NCI-H1105 treated with DMSO at 0.1 percent for 48 hours (cell line): ENCODE measurements around the gene CIPC.

Experiments used
- DNase-seq: peaks from one replicate; lab custom pipeline; 2025; lab: John Stamatoyannopoulos, UW

Gene CIPC

GRCh38 chr14:77103475-77103874 is 5.4 kb downstream of the CIPC start:
- no peak for DNase-seq

GRCh38 chr14:77103951-77104350 is 5.9 kb downstream of the CIPC start:
- DNase-seq = no peak

- DNase-seq = no peak
Measured at GRCh38 chr14:77104393-77104792, 6.3 kb downstream of the CIPC start.

GRCh38 chr14:77105145-77105939 is 7.3 kb downstream of the CIPC start:
- no peak for DNase-seq

GRCh38 chr14:77106666-77107065 is 8.6 kb downstream of the CIPC start:
- no peak for DNase-seq

- no peak for DNase-seq
Measured at GRCh38 chr14:77107228-77107627, 9.2 kb downstream of the CIPC start.

- DNase-seq = no peak
Measured at GRCh38 chr14:77108753-77109152, 10.7 kb downstream of the CIPC start.

GRCh38 chr14:77109656-77110055 is 11.6 kb downstream of the CIPC start:
- no peak for DNase-seq

- DNase-seq = no peak
Measured at GRCh38 chr14:77110286-77110685, 12.2 kb downstream of the CIPC start.

- DNase-seq = no peak
Measured at GRCh38 chr14:77111021-77111420, 13.0 kb downstream of the CIPC start.

- no peak for DNase-seq
Measured at GRCh38 chr14:77113644-77114043, 15.6 kb downstream of the CIPC start.

- no peak for DNase-seq
Measured at GRCh38 chr14:77114609-77115008, 16.6 kb downstream of the CIPC start.

GRCh38 chr14:77116172-77116817 is 18.2 kb downstream of the CIPC start:
- no peak for DNase-seq

- DNase-seq = no peak
Measured at GRCh38 chr14:77119851-77120250, 21.8 kb downstream of the CIPC start.

GRCh38 chr14:77120771-77121743 is 23.0 kb downstream of the CIPC start:
- DNase-seq = peak; percentile 59

GRCh38 chr14:77122526-77123125 is 24.6 kb downstream of the CIPC start:
- DNase-seq = no peak

- peak; percentile 61 for DNase-seq
Measured at GRCh38 chr14:77123381-77124325, 25.6 kb downstream of the CIPC start.

- DNase-seq = peak; percentile 49
Measured at GRCh38 chr14:77124345-77125280, 26.6 kb downstream of the CIPC start.

GRCh38 chr14:77125281-77125801 is 27.3 kb downstream of the CIPC start:
- no peak for DNase-seq
